Measurements from ENCODE around the gene AKR1A1. TPM values are rescaled to one million over a fixed set of nuclear protein-coding genes. Genes with fewer than 3 reads are reported as not detected.

The AKR1A1 gene
- total RNA-seq, 6 experiments from 2014 or later: 115 to 308 (median 220) TPM

- intact Hi-C loops (cut with DNase I): no loop called here
- Histone ChIP-seq H3K36me3 (no peaks in the 10 kb centered on the region), H3K27me3 (no peaks in the 10 kb centered on the region), H3K9me3 (no peaks in the 10 kb centered on the region), H3K4me1 (peaks cover 0 to 50% (median 24%) of the 10 kb centered on the region in 4 donors), H3K4me3 (no peak overlapping the region), H3K27ac (peak overlapping the region in 1 of 3 donors; percentile 52)
- 82% methylated on average over 1 of the region's 1 CpG for WGBS (ENCODE audit: insufficient coverage, low coverage, low lambda C conversion rate, missing lambda C conversion rate)
- no peak for TF ChIP-seq CTCF (IDR thresholded peaks at IDR 0.05)
- no peak for TF ChIP-seq POLR2A (IDR thresholded peaks at IDR 0.05)
- ATAC-seq (no peak), DNase-seq (no peak)
These were observed 9.4 kb upstream of the AKR1A1 start for GRCh38 chr1:45541193-45541592.

DNA sequence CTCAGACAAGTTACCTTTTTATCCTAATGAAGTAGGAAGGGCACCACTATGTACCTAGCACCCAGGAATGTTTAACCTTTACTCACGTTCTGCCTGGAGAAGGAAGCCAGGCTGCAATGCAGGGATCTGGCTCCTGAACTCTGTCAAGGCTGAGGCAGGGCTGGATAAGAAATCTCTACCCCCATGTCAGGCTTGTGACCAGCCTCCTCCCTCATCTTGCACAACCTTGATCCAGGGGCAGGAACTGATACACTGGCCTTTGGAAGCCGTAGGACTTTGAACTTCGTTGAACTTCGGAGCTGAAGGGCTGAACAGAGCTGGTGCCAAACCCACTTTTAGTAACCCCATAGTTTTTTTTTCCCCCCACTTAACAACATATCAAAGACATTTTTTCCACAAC lies 8.0 kb upstream of the AKR1A1 start:
- intact Hi-C loops (cut with DNase I): no loop called here
- Histone ChIP-seq H3K36me3 (no peaks in the 10 kb centered on the region), H3K4me3 (peak overlapping the region in 2 of 3 donors; percentile 2 to 25), H3K9me3 (no peaks in the 10 kb centered on the region), H3K4me1 (peaks cover 0 to 47% (median 22%) of the 10 kb centered on the region in 4 donors), H3K27me3 (no peaks in the 10 kb centered on the region), H3K27ac (peak overlapping the region; percentile 39 to 65 (median 52))
- WGBS (ENCODE audit: insufficient coverage, low coverage, low lambda C conversion rate, missing lambda C conversion rate): 0% methylated on average over 1 of the region's 4 CpGs
- ATAC-seq: peak; percentile 77 to 95 (median 84)
- DNase-seq: peak; percentile 66 to 91 (median 84)
- TF ChIP-seq POLR2A (IDR thresholded peaks at IDR 0.05): peak; percentile 38
- no peak for TF ChIP-seq CTCF (IDR thresholded peaks at IDR 0.05)

GRCh38 chr1:45543581-45544417 lies 6.8 kb upstream of the AKR1A1 start:
- 11% methylated on average over 8 of the region's 8 CpGs for WGBS (ENCODE audit: insufficient coverage, low coverage, low lambda C conversion rate, missing lambda C conversion rate)
- Histone ChIP-seq H3K36me3 (no peaks in the 10 kb centered on the region), H3K9me3 (no peaks in the 10 kb centered on the region), H3K27ac (peak overlapping the region; percentile 23 to 65 (median 52)), H3K4me3 (no peak overlapping the region), H3K4me1 (peaks cover 0 to 47% (median 22%) of the 10 kb centered on the region in 4 donors), H3K27me3 (no peaks in the 10 kb centered on the region)
- intact Hi-C loops (cut with DNase I): no loop called here
- TF ChIP-seq POLR2A (IDR thresholded peaks at IDR 0.05) (no peak), CTCF (IDR thresholded peaks at IDR 0.05) (no peak)
- ATAC-seq: peak; percentile 53 to 80 (median 68)
- peak; percentile 70 to 81 (median 76) for DNase-seq

DNA sequence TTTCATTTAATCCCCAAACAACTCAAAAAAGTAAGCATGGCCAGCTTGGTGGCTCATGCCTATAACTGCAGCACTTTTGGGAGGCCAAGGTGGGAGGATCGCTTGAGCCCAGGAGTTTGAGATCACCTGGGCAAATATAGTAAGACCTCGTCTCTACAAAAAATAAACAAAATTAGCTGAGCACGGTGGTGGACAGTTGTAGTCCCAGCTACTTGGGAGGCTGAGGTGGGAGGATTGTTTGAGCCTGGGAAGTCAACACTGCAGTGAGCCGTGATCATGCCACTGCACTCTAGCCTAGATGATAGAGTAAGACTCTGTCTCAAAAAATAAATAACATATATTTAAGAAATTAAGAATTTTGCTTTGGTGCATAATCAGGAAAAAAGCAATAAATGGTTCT lies 6.1 kb upstream of the AKR1A1 start:
- WGBS (ENCODE audit: insufficient coverage, low coverage, low lambda C conversion rate, missing lambda C conversion rate): 58% methylated on average over 4 of the region's 4 CpGs
- TF ChIP-seq POLR2A (IDR thresholded peaks at IDR 0.05): no peak
- TF ChIP-seq CTCF (IDR thresholded peaks at IDR 0.05): no peak
- ATAC-seq: no peak
- intact Hi-C loops (cut with DNase I): no loop called here
- no peaks in the 10 kb centered on the region for H3K27me3 ChIP-seq
- DNase-seq: no peak
- no peaks in the 10 kb centered on the region for H3K36me3 ChIP-seq
- peak overlapping the region; percentile 15 to 52 (median 37) for H3K27ac ChIP-seq
- no peak overlapping the region for H3K4me3 ChIP-seq
- peaks cover 0 to 47% (median 22%) of the 10 kb centered on the region in 4 donors for H3K4me1 ChIP-seq
- no peaks in the 10 kb centered on the region for H3K9me3 ChIP-seq
